Activated CD4-positive, alpha-beta T cell treated with anti-CD3 and anti-CD28 coated beads, Interleukin-10, Interleukin-2, amounts not matched to agents 100 ng/mL and 50 ng/mL, durations not matched to agents 16 hours and 8 hours (primary cell): Measurements from ENCODE around the gene CADM2.
"Not testable (repeated sequence)": the region's sequence is repeated elsewhere in the genome, so short reads cannot be mapped to it uniquely, and the experiment has no call there.

Experiments
- DNase-seq: peaks from one replicate; pipeline ENCODE4 v3.0.0-alpha.2; 2020

The CADM2 gene

GRCh38 chr3:85081191-85081906 is 122.6 kb downstream of the CADM2 start:
- no peak for DNase-seq

GRCh38 chr3:85090495-85090894 is 131.7 kb downstream of the CADM2 start:
- DNase-seq: no peak

GRCh38 chr3:85100316-85100715 is 141.5 kb downstream of the CADM2 start:
- DNase-seq: no peak

GRCh38 chr3:85102781-85103180 is 144.0 kb downstream of the CADM2 start:
- DNase-seq: no peak

GRCh38 chr3:85110393-85110792 is 151.6 kb downstream of the CADM2 start:
- no peak for DNase-seq

- no peak for DNase-seq
Observed at GRCh38 chr3:85120879-85121278, 162.1 kb downstream of the CADM2 start.

- not testable (repeated sequence) for DNase-seq
Observed at GRCh38 chr3:85132864-85133263, 174.1 kb downstream of the CADM2 start.

- DNase-seq: not testable (repeated sequence)
Observed at GRCh38 chr3:85133691-85134420, 175.1 kb downstream of the CADM2 start.

- DNase-seq: no peak
Observed at GRCh38 chr3:85142626-85143025, 183.8 kb downstream of the CADM2 start.

- no peak for DNase-seq
Observed at GRCh38 chr3:85148036-85148435, 189.2 kb downstream of the CADM2 start.

- DNase-seq: no peak
Observed at GRCh38 chr3:85151555-85151954, 192.8 kb downstream of the CADM2 start.

GRCh38 chr3:85153279-85153678 is 194.5 kb downstream of the CADM2 start:
- DNase-seq: not testable (repeated sequence)

- DNase-seq: no peak
Observed at GRCh38 chr3:85159376-85159775, 200.6 kb downstream of the CADM2 start.

GRCh38 chr3:85161544-85161943 is 202.8 kb downstream of the CADM2 start:
- no peak for DNase-seq

- no peak for DNase-seq
Observed at GRCh38 chr3:85162905-85163304, 204.1 kb downstream of the CADM2 start.

GRCh38 chr3:85164436-85164835 is 205.6 kb downstream of the CADM2 start:
- DNase-seq: no peak

GRCh38 chr3:85167576-85167975 is 208.8 kb downstream of the CADM2 start:
- no peak for DNase-seq

GRCh38 chr3:85170646-85171045 is 211.9 kb downstream of the CADM2 start:
- no peak for DNase-seq

GRCh38 chr3:85171976-85172375 is 213.2 kb downstream of the CADM2 start:
- no peak for DNase-seq

- no peak for DNase-seq
Observed at GRCh38 chr3:85176799-85177198, 218.0 kb downstream of the CADM2 start.

GRCh38 chr3:85182975-85183752 is 224.4 kb downstream of the CADM2 start:
- no peak for DNase-seq

- DNase-seq: no peak
Observed at GRCh38 chr3:85185495-85185894, 226.7 kb downstream of the CADM2 start.

- DNase-seq: no peak
Observed at GRCh38 chr3:85189731-85190130, 230.9 kb downstream of the CADM2 start.

- DNase-seq: no peak
Observed at GRCh38 chr3:85193565-85193964, 234.8 kb downstream of the CADM2 start.
